K562 (cell line): ENCODE data around the gene RGS6. TPM values are rescaled to one million over a fixed set of nuclear protein-coding genes. Genes with fewer than 3 reads are reported as not detected.

Source experiments
- ATAC-seq: fragments of 200-7000 bp; cut with Tn5 transposase; 3 replicates; pipeline ENCODE4 v1.9.1; 2020; ENCODE audit warnings: moderate library complexity
- BruUV-seq: library from RNA; stranded (reverse); fragments of 400-500 nt; replicated peaks from 2 replicates; lab custom pipeline; 2021; lab: Mats Ljungman, UMichigan
- CTCF ChIA-PET: fragments of 300-600 bp; formaldehyde crosslinking; extraction: SDS; loops from one replicate; lab custom pipeline; 2021; ENCODE audit warnings: low intra/inter-chr PET ratio; lab: Yijun Ruan, JAX
- POLR2A ChIA-PET: fragments of 300-600, 350-650 bp; sonication (Branson Sonifier 250); formaldehyde crosslinking; extraction: SDS; loops from one replicate; lab custom pipeline; 2021; ENCODE audit warnings: antibody characterized with exemption, inconsistent platforms; lab: Yijun Ruan, JAX
- DNase-seq, 4 experiments: peaks; one replicate each; pipeline versions ENCODE4 v3.0.0 to v3.0.0-alpha.2; 2011 to 2018; ENCODE audit warnings: low spot score in 3 of 4, mixed read lengths in 3 of 4; ENCODE audit errors: extremely low read depth in 1 of 4
- FAIRE-seq: peaks from 2 replicates; lab custom pipeline; 2011; peaks lifted over from hg19 to GRCh38; lab: Jason Lieb, UNC
- H2AFZ ChIP-seq: 2 replicates; pipeline ENCODE4 v1.6.0; 2011; ENCODE audit warnings: low read depth, low read length, control low read depth, inconsistent platforms
- H3K27ac ChIP-seq: fragments of 200-600 bp; 3 replicates; pipeline ENCODE4 v1.8.0; 2011; ENCODE audit warnings: low read depth, mild to moderate bottlenecking, control low read depth, inconsistent platforms, low read length, moderate library complexity, mixed read lengths; ENCODE audit errors: extremely low read depth
- H3K27me3 ChIP-seq, 2 experiments: fragments of 300-600 bp in 1 of 2; 2 replicates in 1 of 2; 3 replicates in 1 of 2; pipeline versions ENCODE4 v1.6.0 to v1.8.0; 2011; ENCODE audit warnings: inconsistent platforms in 2 of 2, low read length in 2 of 2, mild to moderate bottlenecking in 1 of 2, mixed read lengths in 1 of 2, moderate library complexity in 1 of 2; ENCODE audit not compliant: control insufficient read depth in 2 of 2, insufficient read depth in 2 of 2
- H3K36me3 ChIP-seq: fragments of 300-600 bp; 3 replicates; pipeline ENCODE4 v1.8.0; 2011; ENCODE audit warnings: mild to moderate bottlenecking, low read length, inconsistent platforms; ENCODE audit not compliant: control insufficient read depth, insufficient read depth
- H3K4me1 ChIP-seq, 2 experiments: fragments of 200-600 bp in 1 of 2; replicated peaks in 1 of 2; 2 replicates in 1 of 2; 3 replicates in 1 of 2; pipeline versions ENCODE4 v1.5.1 to v1.8.0; 2011; ENCODE audit warnings: inconsistent platforms in 2 of 2, low read length in 2 of 2, mild to moderate bottlenecking in 1 of 2, mixed read lengths in 1 of 2, moderate library complexity in 1 of 2; ENCODE audit not compliant: control insufficient read depth in 2 of 2, insufficient read depth in 2 of 2
- H3K4me2 ChIP-seq: 2 replicates; pipeline ENCODE4 v1.6.1; 2011; ENCODE audit warnings: low read length, control low read depth, inconsistent platforms, mixed read lengths; ENCODE audit not compliant: insufficient read depth
- H3K4me3 ChIP-seq: fragments of 200-600 bp; sonication (generic), shearing (Covaris generic); 2 replicates; pipeline ENCODE4 v1.5.1; 2016; ENCODE audit warnings: control low read depth, inconsistent platforms
- H3K79me2 ChIP-seq: fragments of 200-600 bp; 3 replicates; pipeline ENCODE4 v1.8.0; 2011; ENCODE audit warnings: low read length, inconsistent platforms; ENCODE audit not compliant: control insufficient read depth, insufficient read depth
- H3K9ac ChIP-seq, 2 experiments: 2 replicates each; pipeline versions ENCODE4 v1.6.0 to v1.6.1; 2011; ENCODE audit warnings: low read depth in 2 of 2, low read length in 2 of 2, control low read depth in 1 of 2, inconsistent platforms in 1 of 2, mild to moderate bottlenecking in 1 of 2, mixed read lengths in 1 of 2; ENCODE audit not compliant: insufficient read depth in 1 of 2
- H3K9me1 ChIP-seq: one replicate; pipeline ENCODE4 v1.6.0; 2011; ENCODE audit warnings: inconsistent platforms, mild to moderate bottlenecking, low read length, moderate library complexity; ENCODE audit not compliant: control insufficient read depth, insufficient read depth
- H3K9me3 ChIP-seq: replicated peaks from 2 replicates; pipeline ENCODE4 v1.5.1; 2011; ENCODE audit warnings: low read depth, low read length, inconsistent platforms; ENCODE audit not compliant: control insufficient read depth, insufficient read depth
- H4K20me1 ChIP-seq: replicated peaks from 2 replicates; pipeline ENCODE4 v1.6.1; 2011; ENCODE audit warnings: low read length, inconsistent platforms, mixed read lengths; ENCODE audit not compliant: control insufficient read depth, insufficient read depth
- ATF7 ChIP-seq: fragments of 450-650 bp; IDR thresholded peaks from 2 replicates; pipeline ENCODE4 v1.7.1; 2014; ENCODE audit warnings: mild to moderate bottlenecking, moderate library complexity
- BCL6 ChIP-seq: fragments of 250-450 bp; sonication (Bioruptor Pico); IDR thresholded peaks from 2 replicates; pipeline ENCODE4 v1.4.0; 2020
- DIDO1 ChIP-seq: fragments of 450-650 bp; IDR thresholded peaks from 2 replicates; pipeline ENCODE4 v1.6.1; 2016; ENCODE audit warnings: low read depth, missing biosample characterization, missing genetic modification characterization
- FOXM1 ChIP-seq, 2 experiments: fragments of 450-650 bp in 1 of 2; sonication (generic) in 1 of 2; formaldehyde crosslinking in 1 of 2; IDR thresholded peaks; 2 replicates each; pipeline versions ENCODE4 v1.6.1 to v1.9.0; 2017 to 2022; ENCODE audit warnings: low read depth in 2 of 2, mild to moderate bottlenecking in 2 of 2, missing genetic modification reagents in 1 of 2, moderate library complexity in 1 of 2
- MTA1 ChIP-seq: fragments of 450-650 bp; IDR thresholded peaks from 2 replicates; pipeline ENCODE4 v1.6.1; 2017; ENCODE audit warnings: borderline replicate concordance
- NR2C1 ChIP-seq, 2 experiments: fragments of 450-650 bp; IDR thresholded peaks; 2 replicates each; pipeline ENCODE4 v1.6.1; 2017; ENCODE audit warnings: mild to moderate bottlenecking in 2 of 2, antibody characterized with exemption in 1 of 2, inconsistent platforms in 1 of 2, missing compliant biosample characterization in 1 of 2, missing genetic modification characterization in 1 of 2
- NR3C1 ChIP-seq: sonication (generic); formaldehyde crosslinking; IDR thresholded peaks from 2 replicates; pipeline ENCODE4 v1.8.1; 2022; ENCODE audit warnings: missing genetic modification reagents
- TAL1 ChIP-seq: fragments of 450-650 bp; IDR thresholded peaks from 2 replicates; pipeline ENCODE4 v1.6.1; 2016; ENCODE audit warnings: mild to moderate bottlenecking
- ZFP30 ChIP-seq: fragments of 250-450 bp; sonication (Bioruptor Pico); IDR thresholded peaks from 2 replicates; pipeline ENCODE4 v1.8.0; 2022; ENCODE audit warnings: moderate library complexity, mild to moderate bottlenecking, inconsistent platforms, borderline replicate concordance
- ZNF184 ChIP-seq: sonication (generic); formaldehyde crosslinking; IDR thresholded peaks from 2 replicates; pipeline ENCODE4 v1.5.0; 2020; ENCODE audit warnings: missing genetic modification reagents
- WGBS: fragments of 100-300 bp; shearing (Covaris generic); methylation state at CpG from one replicate; pipeline ENCODE4 v1.1.6; 2016; ENCODE audit warnings: low coverage, mixed read lengths; ENCODE audit not compliant: insufficient coverage; ENCODE audit errors: missing lambda C conversion rate; 5-methylcytosine and 5-hydroxymethylcytosine counted together
- in situ Hi-C: fragments of 300-500 bp; cut with MboI; formaldehyde crosslinking; loops from 4 replicates; pipeline ENCODE4 v1.15.0; 2018; ENCODE audit warnings: inconsistent platforms, mixed read lengths
- intact Hi-C: fragments of 100-400 bp; cut with micrococcal nuclease; formaldehyde crosslinking; loops from 2 replicates; pipeline ENCODE4 v1.14.2; 2022
- polyA plus RNA-seq, 8 experiments: library from polyadenylated mRNA; depleted of rRNA in 4 of 8; stranded (reverse) in 5 of 8; unstranded in 3 of 8; fragments of >200 nt; fragmentation: Nextera tagmentation in 2 of 8; fragmentation: Illumina TruSeq in 1 of 8; extraction: Ambion mirVana in 2 of 8; extraction: Trizol in 1 of 8; gene quantifications; 2 replicates each; pipeline versions ENCODE4 v1.2.1 to v1.2.3, GENCODE V29; 2011 to 2014; ENCODE audit warnings: inconsistent platforms in 1 of 8, missing spikeins in 1 of 8
- total RNA-seq, 7 experiments: library from RNA; depleted of rRNA in 6 of 7; stranded (reverse); fragments of >200 nt in 6 of 7; fragmentation: Illumina TruSeq in 2 of 7; extraction: Trizol in 2 of 7; gene quantifications; 2 replicates each; pipeline versions ENCODE4 v1.2.1 to v1.2.3, GENCODE V29; 2011 to 2021; ENCODE audit warnings: low replicate concordance in 1 of 7
- TF ChIP-seq, protein P1 (sequence below): fragments of 450-650 bp; formaldehyde crosslinking; IDR thresholded peaks from 2 replicates; pipeline ENCODE4 v1.4.0; 2022; ENCODE audit warnings: missing genetic modification characterization
- TF ChIP-seq, protein P2 (sequence below): fragments of 250-450 bp; sonication (Bioruptor Pico); IDR thresholded peaks from 2 replicates; pipeline ENCODE4 v1.8.0; 2021; ENCODE audit warnings: moderate library complexity, mild to moderate bottlenecking, inconsistent platforms
- TF ChIP-seq, protein P3 (sequence below), 2 experiments: fragments of 450-650 bp; formaldehyde crosslinking in 1 of 2; IDR thresholded peaks; 2 replicates each; pipeline versions ENCODE4 v1.4.0 to v1.6.1; 2014 to 2020; ENCODE audit warnings: mild to moderate bottlenecking in 2 of 2, borderline replicate concordance in 1 of 2, low read depth in 1 of 2

The RGS6 gene
- total and polyA plus RNA-seq, 9 of the 15 experiments (the other 6 are each of a cell fraction or from before 2014, with no cell fraction given) = not detected

DNA sequence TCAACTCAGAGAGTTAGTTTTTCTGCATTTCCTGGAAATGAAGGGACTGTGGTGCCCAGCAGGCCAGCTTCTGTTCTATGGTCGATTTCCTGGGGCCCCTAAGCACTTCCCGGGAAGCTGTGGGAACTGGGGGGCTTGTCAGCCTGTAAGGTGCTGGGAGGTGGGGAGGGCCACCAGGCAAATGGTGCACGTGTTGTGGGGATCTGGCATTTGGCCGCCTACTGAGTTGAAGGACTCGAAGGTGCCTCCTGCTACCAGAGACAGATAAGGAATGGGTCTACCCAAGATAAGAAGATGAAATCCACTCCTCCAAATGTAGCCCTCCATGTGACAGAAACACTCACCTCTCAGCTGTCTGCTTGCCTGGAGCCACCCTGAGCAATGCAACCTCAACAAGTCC, 620.0 kb downstream of the RGS6 start (continued):
- TF ChIP-seq, protein P1, sequence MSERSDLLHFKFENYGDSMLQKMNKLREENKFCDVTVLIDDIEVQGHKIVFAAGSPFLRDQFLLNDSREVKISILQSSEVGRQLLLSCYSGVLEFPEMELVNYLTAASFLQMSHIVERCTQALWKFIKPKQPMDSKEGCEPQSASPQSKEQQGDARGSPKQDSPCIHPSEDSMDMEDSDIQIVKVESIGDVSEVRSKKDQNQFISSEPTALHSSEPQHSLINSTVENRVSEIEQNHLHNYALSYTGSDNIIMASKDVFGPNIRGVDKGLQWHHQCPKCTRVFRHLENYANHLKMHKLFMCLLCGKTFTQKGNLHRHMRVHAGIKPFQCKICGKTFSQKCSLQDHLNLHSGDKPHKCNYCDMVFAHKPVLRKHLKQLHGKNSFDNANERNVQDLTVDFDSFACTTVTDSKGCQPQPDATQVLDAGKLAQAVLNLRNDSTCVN = no peak
- TF ChIP-seq, protein P2, sequence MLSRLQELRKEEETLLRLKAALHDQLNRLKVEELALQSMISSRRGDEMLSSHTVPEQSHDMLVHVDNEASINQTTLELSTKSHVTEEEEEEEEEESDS (CRISPR knock-in tag) = no peak
- TF ChIP-seq ZNF184 (CRISPR knock-in tag) = no peak
- TF ChIP-seq MTA1 = no peak
- TF ChIP-seq DIDO1 (tag) = no peak
- TF ChIP-seq ATF7 = no peak
- TF ChIP-seq, all 486 proteins: peak for 0

DNA sequence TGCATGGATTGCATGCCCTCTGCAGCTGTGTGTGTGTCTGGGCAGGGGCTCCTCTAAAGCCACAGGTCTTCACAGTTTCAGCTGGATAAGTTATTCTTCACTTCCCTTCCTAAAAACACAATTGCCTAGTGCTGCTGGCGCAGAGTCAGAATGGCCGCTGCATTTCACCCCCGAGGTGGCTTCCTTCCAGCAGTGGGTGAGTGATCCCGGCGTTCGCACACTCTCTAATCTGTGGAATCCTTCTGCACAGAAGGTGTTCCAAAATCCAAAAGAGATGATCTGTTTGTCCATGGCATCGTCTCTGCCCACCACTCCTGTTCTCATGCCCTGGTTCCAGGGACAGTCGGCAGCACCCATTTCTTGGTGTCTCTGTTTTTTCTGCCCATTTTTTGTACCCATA, 620.9 kb downstream of the RGS6 start:
- no peak overlapping the region for H2AFZ ChIP-seq
- no peak overlapping the region for H3K9ac ChIP-seq
- no peaks in the 10 kb centered on the region for H3K79me2 ChIP-seq
- H3K4me3 ChIP-seq = no peak overlapping the region
- H4K20me1 ChIP-seq = no peaks in the 10 kb centered on the region
- CTCF ChIA-PET = no interaction called here
- H3K9me3 ChIP-seq = no peaks in the 10 kb centered on the region
- no TSS peak for BruUV-seq
- H3K9me1 ChIP-seq = no peaks in the 10 kb centered on the region
- POLR2A ChIA-PET = no interaction called here
- peaks cover 4 to 32% of the 10 kb centered on the region in 2 experiments; a peak in 3 of 5 replicates for H3K27me3 ChIP-seq
- no peak overlapping the region for H3K4me2 ChIP-seq
- no peak for FAIRE-seq
- 0% methylated on average over 8 of the region's 8 CpGs for WGBS
- intact Hi-C loops = no loop called here
- DNase-seq = no peak
- no peak for ATAC-seq
- no peaks in the 10 kb centered on the region for H3K36me3 ChIP-seq
- no peak overlapping the region for H3K27ac ChIP-seq
- no peaks in the 10 kb centered on the region; a peak in 1 of 5 replicates for H3K4me1 ChIP-seq
- in situ Hi-C loops = no loop called here
- TF ChIP-seq NR3C1 (CRISPR knock-in tag) (no peak), TAL1 (no peak), FOXM1 (IDR thresholded peaks at IDR 0.05; ENCODE audit: low read depth) (no peak), FOXM1 (CRISPR knock-in tag; IDR thresholded peaks at IDR 0.05; ENCODE audit: low read depth) (no peak), BCL6 (CRISPR knock-in tag) (no peak), NR2C1 (IDR thresholded peaks at IDR 0.05) (no peak), NR2C1 (tag; IDR thresholded peaks at IDR 0.05) (no peak), ZFP30 (CRISPR knock-in tag) (no peak)
- TF ChIP-seq, protein P3, sequence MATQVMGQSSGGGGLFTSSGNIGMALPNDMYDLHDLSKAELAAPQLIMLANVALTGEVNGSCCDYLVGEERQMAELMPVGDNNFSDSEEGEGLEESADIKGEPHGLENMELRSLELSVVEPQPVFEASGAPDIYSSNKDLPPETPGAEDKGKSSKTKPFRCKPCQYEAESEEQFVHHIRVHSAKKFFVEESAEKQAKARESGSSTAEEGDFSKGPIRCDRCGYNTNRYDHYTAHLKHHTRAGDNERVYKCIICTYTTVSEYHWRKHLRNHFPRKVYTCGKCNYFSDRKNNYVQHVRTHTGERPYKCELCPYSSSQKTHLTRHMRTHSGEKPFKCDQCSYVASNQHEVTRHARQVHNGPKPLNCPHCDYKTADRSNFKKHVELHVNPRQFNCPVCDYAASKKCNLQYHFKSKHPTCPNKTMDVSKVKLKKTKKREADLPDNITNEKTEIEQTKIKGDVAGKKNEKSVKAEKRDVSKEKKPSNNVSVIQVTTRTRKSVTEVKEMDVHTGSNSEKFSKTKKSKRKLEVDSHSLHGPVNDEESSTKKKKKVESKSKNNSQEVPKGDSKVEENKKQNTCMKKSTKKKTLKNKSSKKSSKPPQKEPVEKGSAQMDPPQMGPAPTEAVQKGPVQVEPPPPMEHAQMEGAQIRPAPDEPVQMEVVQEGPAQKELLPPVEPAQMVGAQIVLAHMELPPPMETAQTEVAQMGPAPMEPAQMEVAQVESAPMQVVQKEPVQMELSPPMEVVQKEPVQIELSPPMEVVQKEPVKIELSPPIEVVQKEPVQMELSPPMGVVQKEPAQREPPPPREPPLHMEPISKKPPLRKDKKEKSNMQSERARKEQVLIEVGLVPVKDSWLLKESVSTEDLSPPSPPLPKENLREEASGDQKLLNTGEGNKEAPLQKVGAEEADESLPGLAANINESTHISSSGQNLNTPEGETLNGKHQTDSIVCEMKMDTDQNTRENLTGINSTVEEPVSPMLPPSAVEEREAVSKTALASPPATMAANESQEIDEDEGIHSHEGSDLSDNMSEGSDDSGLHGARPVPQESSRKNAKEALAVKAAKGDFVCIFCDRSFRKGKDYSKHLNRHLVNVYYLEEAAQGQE (IDR thresholded peaks at IDR 0.05; ENCODE audit: borderline replicate concordance) = no peak
- TF ChIP-seq, protein P3 (CRISPR knock-in tag; IDR thresholded peaks at IDR 0.05; ENCODE audit: low read depth) = no peak
